GM19240 (cell line): Measurements from ENCODE around the gene CMIP.
"Not testable (repeated sequence)": the region's sequence is repeated elsewhere in the genome, so short reads cannot be mapped to it uniquely, and the experiment has no call there.

Source experiments
- DNase-seq: peaks from one replicate; pipeline ENCODE4 v3.0.0; 2011; ENCODE audit warnings: low spot score; ENCODE audit not compliant: insufficient read length

The CMIP gene

DNA sequence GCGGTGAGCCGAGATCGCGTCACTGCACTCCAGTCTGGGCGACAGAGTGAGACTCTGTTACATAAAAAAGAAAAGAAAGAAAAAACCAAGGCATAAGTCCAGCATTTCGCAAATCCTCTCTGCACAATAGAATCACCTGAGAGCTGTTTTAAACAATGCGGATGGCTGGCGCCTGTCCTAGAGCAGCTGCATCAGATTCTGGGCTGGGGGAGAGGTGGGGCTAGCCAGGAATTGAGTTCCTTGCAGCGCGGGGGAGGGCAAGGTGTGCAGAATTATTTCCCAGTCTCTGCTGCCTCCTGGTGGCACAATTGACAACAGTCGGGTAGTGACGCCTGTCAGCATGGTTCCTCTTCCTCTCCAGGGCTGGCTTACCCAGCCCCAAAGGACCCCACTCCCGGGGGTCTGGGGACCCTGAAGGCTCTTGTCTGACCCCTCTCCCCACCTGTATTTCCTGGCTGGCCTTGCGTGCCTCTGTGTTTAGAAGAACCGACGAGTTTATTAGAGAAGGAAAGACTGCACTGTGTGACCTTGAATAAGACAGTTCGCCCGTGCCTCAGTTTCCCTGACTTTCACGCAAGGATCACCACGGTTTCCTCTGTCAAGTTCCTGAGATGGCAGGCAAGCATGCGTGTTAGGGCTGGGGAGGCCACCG is 293.4 kb downstream of the CMIP start:
- peak; percentile 75 for DNase-seq

DNA sequence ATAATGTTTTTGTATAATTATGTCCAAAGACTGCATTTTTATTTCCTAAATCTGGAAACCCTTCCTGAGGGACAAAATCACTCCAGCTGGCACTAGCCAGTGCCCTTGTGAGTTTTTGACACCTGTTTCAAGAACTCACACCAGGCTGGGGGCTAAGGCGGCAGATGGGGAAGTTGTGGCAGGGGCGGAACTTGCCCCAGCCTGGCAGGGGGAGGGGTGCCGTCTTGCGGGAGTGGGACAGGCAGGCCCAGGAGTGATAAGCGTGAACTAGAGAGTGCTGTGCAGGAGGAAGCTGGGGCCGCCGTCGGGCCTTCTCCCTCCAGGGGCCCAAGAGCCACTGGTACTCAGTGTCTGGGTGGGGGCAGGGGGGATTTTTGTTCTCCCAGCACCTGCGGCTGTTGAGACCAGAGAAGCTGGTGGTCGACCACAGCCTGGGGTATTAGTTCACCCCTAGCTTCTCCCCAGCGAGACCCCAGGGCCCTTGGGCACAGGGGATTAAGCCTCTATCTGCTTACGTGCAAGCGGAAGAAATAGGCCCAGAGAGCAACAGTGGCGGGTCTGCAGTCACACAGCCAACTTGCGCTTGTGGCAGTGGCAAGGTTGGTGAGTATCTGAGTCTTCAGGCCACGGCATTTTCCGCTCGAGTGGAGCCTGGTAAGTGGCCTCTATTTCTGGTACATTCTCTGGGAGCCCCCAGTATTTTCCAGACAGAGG is 294.3 kb downstream of the CMIP start:
- no peak for DNase-seq

DNA sequence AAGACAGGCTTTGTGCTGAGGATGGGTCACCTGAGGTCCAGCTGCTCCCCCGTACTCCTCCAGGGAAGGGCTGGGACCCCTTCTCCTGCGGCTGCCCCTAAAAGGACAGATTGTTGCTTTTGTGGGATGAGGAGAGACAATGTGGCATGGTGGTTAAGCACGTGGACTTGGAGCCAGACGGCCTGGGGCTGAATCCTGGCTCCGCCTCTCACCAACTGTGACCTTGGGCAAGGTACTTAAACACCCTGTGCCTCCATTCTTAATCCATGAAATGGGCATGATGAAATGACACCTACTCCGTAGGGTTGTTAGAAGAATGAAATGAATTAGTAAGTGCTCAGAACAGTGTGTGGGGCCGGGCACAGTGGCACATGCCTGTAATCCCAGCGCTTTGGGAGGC is 294.9 kb downstream of the CMIP start:
- no peak for DNase-seq

DNA sequence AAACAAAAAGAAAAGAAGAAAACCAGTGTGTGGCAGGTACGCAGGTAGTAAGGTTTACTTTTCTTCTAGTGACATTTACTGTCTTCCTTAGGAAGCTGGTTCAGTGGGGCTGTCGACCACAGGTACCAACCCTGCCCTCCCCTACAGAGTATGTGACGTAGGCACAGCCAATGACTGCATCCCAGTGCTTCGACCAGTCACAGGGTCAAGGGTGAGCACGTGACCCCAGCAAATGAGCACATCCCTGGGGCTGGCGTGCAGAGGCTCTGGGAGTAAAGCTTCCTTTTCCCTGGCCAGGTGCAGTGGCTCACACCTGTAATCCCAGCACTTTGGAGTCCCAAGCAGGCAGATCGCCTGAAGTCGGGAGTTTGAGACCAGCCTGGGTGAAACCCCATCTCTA is 295.6 kb downstream of the CMIP start:
- DNase-seq, result peak; percentile 61

DNA sequence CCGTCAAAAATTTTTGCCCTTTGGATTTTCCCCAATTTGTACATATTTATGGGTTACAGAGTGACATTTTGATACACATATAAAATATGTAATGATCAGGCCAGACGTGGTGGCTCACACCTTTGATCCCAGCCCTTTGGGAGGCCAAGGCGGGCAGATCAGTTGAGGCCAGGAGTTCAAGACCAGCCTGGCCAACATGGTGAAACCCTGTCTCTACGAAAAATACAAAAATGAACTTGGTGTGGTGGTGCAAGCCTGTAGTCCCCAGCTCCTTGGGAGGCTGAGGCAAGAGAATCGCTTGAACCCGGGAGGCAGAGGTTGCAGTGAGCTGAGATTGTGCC is 296.8 kb downstream of the CMIP start:
- DNase-seq, result not testable (repeated sequence)

DNA sequence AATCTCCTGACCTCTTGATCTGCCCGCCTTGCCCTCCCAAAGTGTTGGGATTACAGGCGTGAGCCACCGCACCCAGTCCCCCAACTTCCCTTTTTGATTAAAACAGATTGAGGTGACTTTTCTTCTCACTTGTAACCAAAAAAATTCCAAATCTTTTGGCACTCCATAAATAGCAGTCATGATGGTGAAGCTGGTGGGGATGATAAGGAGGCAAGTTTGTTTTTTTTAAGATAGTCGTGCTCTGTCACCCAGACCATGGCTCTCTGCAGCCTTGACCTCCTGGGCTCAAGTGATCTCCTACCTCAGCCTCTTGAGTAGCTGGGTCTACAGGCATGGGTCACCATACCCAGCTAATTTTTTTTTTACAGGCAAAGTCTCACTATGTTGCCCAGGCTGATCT is 299.8 kb downstream of the CMIP start:
- DNase-seq, result no peak

DNA sequence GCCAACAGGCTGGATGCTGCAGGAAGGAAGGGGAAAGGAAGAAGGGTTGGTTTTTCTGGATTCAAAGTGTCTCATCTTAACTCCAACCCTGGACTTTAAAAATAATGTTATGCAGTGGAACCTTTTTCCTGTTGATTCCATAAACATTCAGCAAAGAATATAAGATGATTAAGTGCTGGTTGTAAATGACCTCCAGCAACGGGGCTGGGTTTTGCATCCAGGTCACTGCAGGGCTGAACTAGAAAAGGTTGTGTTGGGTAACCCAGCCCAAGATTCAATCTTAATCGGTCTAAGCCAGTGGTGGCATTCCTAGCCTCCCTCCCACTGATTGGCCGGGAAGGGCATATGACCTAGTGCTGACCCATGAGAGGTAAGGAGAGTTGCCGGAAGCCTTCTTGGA is 300.3 kb downstream of the CMIP start:
- no peak for DNase-seq

DNA sequence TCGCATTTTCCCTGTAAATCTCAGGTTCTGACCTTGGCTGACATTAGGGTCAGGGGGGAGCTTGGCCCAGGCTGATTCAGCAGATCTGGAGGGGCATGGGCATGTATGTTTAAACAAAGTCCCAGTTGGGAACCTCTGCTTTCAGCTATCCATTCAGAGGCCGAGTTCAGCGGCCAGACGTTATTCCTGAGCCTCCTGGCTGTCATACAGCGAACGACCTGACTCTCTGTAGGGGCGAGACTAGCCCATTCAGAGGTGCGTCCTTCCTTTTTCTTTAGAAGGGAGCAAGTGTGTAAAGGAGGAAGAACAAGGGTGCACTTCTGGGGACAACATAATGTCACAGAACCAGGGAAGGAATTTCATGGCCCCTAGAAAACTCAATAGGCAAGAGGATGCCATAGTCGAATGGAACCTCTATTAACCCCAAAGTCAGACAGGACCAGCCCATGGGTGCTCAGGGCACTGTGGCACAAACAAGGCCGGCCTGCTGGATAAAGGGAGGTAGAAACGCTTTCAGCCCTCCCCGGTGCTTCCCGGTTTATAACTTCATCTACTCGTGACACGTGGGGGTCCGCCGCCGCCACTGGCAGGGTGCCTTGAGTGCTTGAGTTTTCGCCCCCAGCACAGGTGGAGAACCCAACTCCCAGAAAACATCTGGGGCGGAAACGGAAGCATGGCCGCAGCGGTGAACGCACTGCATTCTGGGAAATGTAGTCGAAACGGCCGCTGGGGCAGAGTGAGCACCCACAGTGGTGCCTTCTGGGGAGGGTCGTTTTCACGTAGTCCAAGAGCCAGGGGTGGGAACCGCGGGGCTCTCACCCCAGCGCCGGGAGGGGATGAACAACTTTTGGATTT is 301.3 kb downstream of the CMIP start:
- DNase-seq, result no peak

DNA sequence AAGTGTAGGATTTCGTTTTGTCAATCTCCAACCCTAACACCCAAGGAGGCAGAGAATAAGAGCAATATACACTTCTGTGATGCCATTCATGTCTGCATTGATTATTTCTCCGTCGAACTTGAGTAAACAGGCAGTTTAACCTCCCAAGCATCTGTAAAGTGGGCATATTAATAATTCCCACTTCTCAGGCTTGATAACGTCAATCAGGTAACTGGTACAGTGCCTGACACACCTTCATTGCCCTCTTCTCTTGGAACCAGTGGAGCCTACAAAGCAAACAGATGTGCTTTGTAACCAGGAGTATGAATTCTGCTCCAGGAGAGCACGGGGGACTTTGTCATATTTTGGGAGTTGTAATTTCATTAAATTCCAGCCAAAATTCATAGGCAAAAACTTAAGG is 302.0 kb downstream of the CMIP start:
- DNase-seq, result no peak

DNA sequence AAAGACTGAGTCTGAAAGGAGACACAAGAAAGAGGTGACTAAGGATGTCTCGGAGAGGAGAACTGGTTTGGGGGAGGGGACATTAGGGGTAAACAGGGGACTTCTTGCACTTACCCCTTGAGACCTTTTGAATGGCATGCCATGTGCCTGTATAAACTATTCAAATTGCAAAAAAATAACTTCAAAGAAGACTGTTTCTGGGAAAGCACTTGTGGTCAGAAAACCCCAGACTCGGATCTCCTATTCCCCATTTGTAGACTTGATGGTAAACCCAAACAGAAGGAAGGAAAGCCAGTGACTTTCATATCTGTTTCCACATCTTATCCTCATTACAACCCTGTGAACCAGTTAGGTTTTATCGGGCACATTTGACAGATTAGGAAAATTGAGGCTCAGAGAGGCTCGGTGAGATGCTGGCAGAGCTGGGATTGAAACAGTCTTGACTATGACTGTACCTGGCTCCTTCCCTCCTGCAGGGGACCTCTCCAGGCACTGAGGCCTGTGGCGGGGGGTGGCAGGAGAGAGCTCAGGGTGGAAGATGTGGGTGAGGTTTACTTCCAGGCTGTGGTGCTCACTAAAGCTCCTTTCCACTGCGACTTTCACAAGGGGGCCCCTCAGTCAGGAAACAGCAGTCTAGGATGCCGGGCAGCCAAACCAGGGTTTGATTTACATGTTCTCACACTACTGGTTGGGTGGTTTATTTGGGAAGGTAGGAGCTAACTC is 304.0 kb downstream of the CMIP start:
- no peak for DNase-seq

DNA sequence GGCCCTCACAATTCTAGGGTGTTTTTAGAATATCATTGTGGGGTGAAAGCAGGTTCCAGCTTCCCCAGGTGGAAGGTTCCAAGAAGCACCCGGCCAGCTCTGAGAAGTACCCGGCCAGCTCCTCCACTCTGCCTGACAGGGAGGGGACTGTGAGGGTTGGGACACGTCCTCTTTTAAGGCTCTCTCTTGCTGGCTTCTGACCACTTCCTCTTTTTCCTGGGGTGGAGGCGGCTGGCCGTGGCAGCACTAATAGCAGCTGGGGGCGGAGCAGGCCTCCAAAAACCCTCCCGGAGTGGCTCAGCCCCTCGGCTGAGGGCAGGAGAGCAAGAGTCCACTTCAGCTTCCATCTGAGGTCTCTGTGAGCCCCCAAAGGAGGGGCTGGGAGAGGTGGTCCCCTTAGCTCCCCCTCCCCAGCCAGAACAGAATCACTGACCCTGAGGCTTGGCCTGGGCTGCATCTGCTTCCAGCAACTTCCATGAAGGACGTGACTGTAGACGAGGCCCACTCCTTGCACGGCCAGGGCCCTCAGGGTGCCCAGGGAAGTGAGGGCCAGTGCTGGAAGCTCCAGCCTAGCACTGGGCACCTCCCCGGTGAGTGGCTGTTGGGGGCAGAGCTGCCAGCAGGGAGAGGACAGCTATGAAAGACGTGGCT is 307.7 kb downstream of the CMIP start:
- DNase-seq, result peak; percentile 48

DNA sequence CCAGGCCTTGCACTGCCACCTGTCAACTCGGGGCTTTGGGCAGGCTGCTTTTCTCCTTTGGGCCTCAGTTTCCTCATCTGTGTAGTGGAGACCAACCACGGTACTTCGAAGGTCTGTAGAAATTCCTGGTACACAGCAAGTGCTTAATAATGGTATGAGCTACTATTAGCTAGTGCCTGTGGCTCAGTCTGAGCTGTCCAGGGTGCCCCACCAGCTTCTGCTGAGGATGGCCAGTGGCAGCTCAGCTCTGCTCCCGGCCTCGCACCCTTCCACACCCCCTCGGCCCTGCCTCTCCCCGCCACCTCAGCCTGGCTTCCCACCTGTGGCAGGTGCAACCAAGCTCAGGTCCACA is 308.2 kb downstream of the CMIP start:
- DNase-seq, result no peak

DNA sequence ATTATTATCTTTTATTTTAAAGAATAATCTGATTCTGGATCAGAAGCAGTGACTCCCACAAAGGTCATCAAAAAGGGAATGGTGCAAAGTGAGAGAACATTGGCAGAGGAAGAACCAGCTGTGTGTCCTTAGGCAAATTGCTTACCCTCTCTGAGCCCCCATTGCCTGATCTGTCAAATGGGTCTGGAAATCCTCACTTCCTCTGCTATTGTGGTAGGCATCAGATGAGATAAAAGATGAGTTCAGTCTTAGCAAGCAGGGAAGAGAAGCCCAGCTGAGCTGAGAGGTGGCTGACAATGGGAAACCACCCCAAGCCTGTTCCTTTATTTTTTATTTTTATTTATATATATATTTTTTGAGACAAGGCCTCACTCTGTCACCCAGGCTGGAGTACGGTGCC is 310.2 kb downstream of the CMIP start:
- no peak for DNase-seq

DNA sequence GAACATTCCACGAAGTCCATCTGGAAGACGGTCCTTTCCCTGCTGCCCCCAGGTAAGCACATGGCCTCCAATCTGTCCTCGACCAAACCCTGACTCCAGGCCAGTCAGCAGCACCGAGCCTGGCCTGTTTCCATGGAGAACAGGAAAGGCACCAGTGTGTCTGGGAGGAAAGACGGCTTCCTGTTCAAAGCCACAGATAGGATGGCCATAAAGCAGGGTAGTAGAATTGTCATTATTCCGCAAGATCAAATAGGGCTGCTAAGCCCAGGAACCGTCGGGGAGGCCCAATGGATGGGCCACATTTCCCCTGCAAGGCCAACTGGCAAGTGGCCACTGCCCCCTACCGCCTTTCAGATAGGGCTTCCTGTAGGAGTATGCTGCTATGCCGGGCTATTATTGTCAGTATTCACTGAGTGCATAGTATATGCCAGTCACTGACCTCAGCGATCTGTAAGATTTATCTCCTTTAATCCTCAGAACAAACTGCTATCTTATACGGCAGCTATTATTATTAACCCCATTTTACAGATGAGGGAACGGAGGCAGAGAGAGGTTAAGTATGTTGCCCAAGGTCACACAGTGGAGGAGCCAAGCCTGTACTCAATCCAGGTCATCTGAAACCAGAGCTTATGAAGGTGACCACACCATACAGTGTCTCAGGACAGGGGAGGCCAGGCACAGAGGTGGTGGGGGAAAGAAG is 311.5 kb downstream of the CMIP start:
- no peak for DNase-seq

DNA sequence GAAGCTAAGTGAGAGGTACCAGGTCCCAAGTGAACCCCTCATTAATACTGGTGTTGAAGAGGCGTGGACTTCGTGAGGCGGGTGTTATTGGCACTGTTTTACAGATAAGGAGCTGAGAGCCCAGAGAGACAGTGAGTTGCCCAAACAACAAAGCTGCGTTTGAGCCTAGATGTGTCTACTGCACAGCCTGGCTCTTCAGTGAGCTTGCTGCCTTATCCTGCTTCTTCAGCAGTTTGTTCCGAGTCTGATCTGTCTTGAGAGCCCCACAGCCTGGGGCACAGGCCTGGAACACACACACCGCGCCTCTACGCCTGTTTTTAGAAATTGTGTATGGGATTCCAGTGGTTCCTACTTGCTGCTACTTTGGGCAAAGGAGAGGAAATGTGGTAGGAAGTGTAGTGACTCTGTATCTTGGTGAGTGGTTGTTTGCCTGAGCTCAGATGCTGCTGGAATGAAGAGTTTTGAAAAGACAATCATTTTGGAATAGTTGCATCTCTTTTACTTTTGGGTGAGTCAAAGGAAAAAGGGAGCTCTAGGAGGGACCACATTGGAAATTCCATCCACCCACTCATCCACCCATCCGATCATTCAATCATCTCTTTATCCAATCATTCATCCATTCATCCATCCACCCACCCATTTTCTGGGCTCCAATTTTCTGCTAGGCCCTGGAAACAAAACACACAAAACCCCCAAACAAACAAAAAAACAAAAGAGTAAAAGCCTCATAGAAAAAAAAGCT is 312.2 kb downstream of the CMIP start:
- DNase-seq, result no peak

DNA sequence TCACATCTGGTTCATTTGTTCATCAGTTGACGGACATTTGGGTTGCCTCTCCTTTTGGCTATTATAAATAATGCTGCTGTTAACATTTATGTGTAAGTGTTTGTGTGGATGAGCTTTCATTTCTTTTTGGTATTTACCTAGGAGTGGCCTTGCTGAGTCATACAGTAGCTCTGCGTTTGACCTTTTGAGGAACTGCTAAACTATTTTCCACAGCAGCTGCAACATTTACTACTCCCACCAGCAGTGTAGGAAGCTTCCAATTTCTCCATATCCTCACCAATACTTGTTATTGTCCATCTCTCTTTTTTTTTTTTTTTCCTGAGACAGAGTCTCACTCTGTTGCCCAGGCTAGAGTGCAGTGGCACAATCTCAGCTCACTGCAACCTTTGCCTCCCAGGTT is 313.8 kb downstream of the CMIP start:
- no peak for DNase-seq
